ENCODE measurements around the gene DHRSX. TPM values are rescaled to one million over a fixed set of nuclear protein-coding genes. Genes with fewer than 3 reads are reported as not detected.
"Not testable (repeated sequence)": the region's sequence is repeated elsewhere in the genome, so short reads cannot be mapped to it uniquely, and the experiment has no call there.

The DHRSX gene
- total RNA-seq, 2 experiments from 2014 or later, result 15.5 to 16.1 TPM

DNA sequence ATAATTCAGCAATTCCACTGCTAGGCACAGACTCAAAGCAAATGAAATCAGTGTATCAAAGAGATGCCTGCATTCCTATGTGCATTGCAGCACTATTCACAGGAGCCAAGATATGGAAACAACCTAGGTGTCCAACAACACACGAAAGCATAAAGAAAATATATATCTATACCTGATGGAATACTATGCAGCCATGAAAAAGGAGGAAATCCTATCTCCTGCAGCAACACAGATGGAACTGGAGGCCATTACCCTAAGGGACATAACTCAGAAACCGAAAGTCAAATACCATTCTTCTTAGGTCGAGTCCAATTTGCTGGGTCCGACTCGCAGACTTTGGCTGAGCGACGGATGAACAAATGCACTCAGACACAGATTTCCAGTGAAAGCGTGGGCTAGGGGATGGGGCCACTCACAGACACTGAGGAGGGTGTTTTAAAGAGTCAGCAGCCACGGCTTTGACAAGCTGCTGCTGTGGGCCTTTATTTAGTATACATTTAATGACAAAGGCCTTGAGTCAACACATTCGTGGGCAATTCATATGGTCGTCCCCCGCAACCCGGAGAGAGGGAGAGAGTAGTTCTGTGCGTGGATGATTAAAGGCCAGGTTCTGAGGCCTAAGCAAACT is 93.8 kb downstream of the DHRSX start:
- ChIA-PET POLR2A (no interaction called here), CTCF (no interaction called here)
- peaks cover 9% of the 10 kb centered on the region for H3K9me3 Mint-ChIP-seq
- no peaks in the 10 kb centered on the region for H3K4me1 Mint-ChIP-seq
- H3K4me3 Mint-ChIP-seq, result no peak overlapping the region
- no peaks in the 10 kb centered on the region for H3K27me3 Mint-ChIP-seq
- no peak for DNase-seq
- peaks cover 24% of the 10 kb centered on the region for H3K36me3 Mint-ChIP-seq (ENCODE audit: low read depth)
- no peak overlapping the region for H3K27ac Mint-ChIP-seq

DNA sequence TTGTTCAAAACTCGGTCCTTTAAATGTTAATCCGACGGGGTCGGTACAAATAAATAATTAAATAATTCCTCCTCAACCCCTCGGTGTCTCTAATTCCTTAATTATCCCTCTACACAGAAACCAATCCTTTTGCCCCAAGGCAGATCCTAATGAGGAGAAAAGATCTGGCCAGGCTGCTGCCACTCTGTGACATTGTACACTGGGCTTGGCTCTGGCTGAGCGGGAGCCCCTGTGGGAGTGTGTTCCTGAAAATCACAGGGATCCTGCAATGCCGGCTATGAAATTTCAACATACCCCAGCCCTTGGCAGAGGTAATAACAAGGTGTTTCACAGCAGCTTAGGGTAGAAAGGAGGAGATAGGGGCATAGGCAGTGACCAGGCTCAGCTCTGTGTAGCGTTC is 96.0 kb downstream of the DHRSX start:
- Mint-ChIP-seq H3K36me3 (ENCODE audit: low read depth) (peaks cover 30% of the 10 kb centered on the region), H3K27ac (no peak overlapping the region)
- CTCF ChIA-PET, result no interaction called here

DNA sequence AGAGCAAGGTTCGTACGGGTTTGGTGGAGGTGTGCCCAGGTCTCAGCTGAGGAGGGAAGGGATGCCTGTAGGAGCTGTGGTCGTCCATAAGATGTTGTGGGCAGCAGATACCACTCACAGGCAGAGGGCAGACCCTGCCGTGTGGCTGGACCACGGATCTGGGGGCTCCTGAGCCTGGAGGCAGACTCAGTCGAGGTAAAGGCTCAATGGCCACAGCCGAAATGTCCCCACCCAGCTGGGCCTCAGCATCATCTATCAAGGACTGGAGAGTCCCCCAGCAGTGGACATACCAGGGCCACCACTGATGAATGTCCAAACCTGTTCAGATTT is 98.5 kb downstream of the DHRSX start:
- ChIA-PET POLR2A (no interaction called here), CTCF (no interaction called here)
- H3K4me1 Mint-ChIP-seq, result no peaks in the 10 kb centered on the region
- H3K27me3 Mint-ChIP-seq, result no peaks in the 10 kb centered on the region
- no peak overlapping the region for H3K4me3 Mint-ChIP-seq
- peaks cover 7% of the 10 kb centered on the region for H3K9me3 Mint-ChIP-seq
- no peak for DNase-seq
- no peak overlapping the region for H3K27ac Mint-ChIP-seq
- H3K36me3 Mint-ChIP-seq (ENCODE audit: low read depth), result peaks cover 19% of the 10 kb centered on the region

More for the DNA sequence above, 96.0 kb downstream of the DHRSX start:
- Mint-ChIP-seq H3K9me3 (peaks cover 9% of the 10 kb centered on the region), H3K4me1 (no peaks in the 10 kb centered on the region), H3K27me3 (no peaks in the 10 kb centered on the region), H3K4me3 (no peak overlapping the region)
- POLR2A ChIA-PET, result no interaction called here
- DNase-seq, result no peak

DNA sequence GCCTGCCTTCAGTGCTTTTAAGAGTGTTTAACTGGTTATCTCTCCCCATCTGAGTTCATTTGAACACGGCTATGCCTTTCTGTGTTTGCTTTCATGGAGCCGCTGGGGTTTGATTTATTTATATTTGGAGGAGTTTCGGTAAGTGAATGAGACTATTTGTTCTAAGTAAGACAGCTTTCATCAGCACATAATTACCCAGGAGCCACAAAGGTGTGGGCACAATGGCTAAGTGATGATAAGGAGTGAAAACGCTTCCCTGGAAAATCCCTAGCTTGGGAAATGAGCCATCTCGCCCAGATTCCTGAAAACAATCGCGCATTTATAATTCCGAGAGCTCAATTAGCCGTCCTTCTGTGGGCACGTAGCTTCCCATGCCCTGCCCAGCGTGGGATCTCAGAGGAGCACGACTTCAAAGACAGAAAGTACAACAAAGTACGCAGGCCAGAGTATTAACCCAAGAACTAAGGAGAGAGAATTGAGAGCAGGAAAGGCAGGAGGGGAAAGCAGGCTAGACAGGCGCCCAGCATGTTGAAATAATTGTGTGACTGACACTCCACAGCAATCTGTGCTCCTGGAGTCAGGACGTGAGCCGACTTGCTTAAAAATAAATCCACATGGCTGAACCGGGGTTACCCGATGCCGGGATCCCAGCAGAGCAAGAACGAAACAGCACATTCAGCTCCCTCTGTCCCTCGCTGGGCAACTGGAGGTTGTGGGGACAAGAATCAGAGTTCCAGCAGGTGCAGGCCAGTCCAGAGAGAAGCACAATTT is 99.0 kb downstream of the DHRSX start:
- Mint-ChIP-seq H3K4me3 (no peak overlapping the region), H3K4me1 (no peaks in the 10 kb centered on the region), H3K9me3 (peaks cover 3% of the 10 kb centered on the region), H3K36me3 (ENCODE audit: low read depth) (peaks cover 14% of the 10 kb centered on the region), H3K27ac (no peak overlapping the region), H3K27me3 (no peaks in the 10 kb centered on the region)
- POLR2A ChIA-PET, result no interaction called here
- no peak for DNase-seq
- CTCF ChIA-PET, result no interaction called here

DNA sequence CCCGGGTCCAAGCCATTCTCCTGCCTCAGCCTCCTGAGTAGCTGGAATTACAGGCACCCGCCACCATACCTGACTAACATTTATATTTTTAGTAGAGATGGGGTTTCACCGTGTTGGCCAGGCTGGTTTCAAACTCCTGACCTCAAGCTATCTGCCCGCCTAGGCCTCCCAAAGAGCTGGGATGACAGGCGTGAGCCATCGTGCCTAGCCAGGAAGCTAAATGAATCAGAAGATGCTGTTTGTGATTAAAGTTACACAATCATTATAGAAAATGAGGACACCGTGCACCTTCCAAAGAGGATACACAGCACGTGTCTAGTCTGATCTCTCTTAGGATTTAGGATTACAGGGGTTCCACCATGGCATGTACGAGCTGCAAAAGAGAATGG is 99.6 kb downstream of the DHRSX start:
- no peaks in the 10 kb centered on the region for H3K4me1 Mint-ChIP-seq
- CTCF ChIA-PET, result no interaction called here
- no peak for DNase-seq
- H3K27me3 Mint-ChIP-seq, result no peaks in the 10 kb centered on the region
- H3K9me3 Mint-ChIP-seq, result no peaks in the 10 kb centered on the region
- H3K4me3 Mint-ChIP-seq, result no peak overlapping the region
- no peak overlapping the region for H3K27ac Mint-ChIP-seq
- POLR2A ChIA-PET, result no interaction called here
- peaks cover 10% of the 10 kb centered on the region for H3K36me3 Mint-ChIP-seq (ENCODE audit: low read depth)

DNA sequence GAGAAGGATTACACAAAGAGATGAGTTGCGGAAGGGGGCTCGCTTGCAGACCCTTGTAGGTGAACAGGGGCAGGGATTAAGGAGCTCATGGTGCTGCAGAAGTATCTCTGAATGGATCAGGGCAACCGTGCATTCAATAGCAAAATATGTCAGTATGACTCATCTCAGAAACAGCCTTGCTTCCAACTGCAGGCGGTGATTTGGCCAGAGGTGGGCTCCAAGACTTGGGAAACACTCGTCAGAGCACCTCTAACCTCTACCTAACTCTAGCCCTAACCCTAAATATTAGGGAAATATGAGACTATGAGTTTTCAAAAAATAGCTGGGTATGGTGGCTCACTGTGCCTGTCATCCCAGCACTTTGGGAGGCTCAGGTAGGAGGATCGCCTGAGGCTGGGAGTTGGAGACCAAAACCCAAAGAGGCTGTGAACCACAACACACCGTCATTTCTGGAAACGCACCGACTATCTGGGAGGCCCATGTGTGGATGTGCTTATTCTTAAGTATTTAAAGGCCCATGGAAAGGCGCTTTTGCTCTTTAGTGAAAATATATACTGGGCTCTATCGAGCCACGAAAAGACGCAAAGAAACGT is 102.6 kb downstream of the DHRSX start:
- DNase-seq, result no peak
- ChIA-PET POLR2A (no interaction called here), CTCF (no interaction called here)
- Mint-ChIP-seq H3K27me3 (no peaks in the 10 kb centered on the region), H3K27ac (no peak overlapping the region), H3K4me1 (no peaks in the 10 kb centered on the region), H3K9me3 (no peaks in the 10 kb centered on the region), H3K4me3 (no peak overlapping the region), H3K36me3 (ENCODE audit: low read depth) (peaks cover 8% of the 10 kb centered on the region)

DNA sequence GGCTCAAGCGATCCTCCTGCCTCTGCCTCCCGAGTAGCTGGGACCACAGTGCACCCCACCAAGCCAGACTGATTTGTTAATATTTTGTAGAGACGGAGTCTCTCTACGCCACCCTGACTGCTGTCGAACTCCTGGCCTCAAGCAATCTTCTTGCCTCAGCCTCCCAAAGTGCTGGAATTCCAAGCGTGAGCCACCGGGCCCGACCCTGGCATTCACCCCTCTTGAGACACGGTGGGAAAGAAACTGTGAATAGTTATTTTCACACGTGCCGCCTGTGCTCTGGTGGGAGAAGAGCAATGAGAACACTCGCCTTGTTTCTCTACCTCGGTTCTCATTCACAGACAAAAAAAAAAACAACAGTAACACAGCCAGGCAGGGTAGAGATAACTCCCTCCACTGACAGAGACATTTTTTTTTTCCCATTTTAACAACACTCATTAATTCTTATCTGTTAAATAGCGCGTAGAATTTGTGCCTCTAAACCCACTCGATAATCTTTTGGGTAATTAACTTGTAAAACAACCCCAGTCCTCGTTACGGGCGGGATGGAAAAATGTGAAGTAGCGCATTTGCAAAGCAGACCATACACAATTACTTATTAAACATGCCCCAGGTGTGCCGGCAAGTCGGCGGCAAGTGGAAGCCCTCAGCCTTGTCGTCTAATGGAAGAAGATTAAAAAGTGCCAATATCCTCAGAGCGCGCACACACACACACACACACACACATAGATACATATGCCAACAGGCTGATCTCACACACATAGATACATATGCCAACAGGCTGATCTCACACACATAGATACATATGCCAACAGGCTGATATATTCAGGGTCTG is 103.3 kb downstream of the DHRSX start:
- DNase-seq, result no peak
- Mint-ChIP-seq H3K27ac (no peak overlapping the region), H3K36me3 (ENCODE audit: low read depth) (peaks cover 8% of the 10 kb centered on the region), H3K9me3 (no peaks in the 10 kb centered on the region), H3K27me3 (no peaks in the 10 kb centered on the region), H3K4me3 (no peak overlapping the region), H3K4me1 (no peaks in the 10 kb centered on the region)
- ChIA-PET POLR2A (no interaction called here), CTCF (no interaction called here)

DNA sequence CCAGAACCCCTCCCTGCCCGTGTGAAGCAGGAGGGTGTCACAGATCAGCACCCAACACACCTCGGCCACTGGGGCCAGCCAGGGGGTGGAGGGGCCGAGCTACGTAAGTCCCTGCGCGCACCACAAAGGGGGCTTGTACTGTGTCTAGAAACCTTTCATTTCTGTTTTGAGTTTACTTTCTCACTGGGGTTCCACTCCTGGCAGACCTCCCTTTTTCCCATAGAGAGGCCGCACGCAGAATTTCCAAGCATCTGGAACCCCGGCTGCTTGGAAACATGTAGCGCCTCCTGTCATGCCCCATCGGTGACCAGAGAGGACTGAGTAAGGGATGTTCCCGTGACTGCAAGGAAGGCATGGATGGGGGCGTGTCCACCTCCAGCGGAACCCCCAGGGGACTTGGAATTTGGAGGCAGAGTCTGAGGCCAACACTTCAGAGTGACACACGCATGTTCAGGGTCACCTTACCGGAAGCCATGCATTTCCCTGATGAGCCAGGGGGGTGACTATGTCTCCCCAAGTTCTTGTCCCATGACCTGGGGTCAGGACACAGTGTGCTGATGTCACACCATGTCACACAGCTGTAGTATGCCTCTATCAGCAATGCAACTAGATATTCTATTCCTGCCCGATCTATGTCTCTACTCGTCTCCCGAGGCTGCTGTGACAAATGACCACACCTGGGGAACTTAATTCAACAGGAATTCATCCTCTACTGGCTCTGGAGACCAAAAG is 105.3 kb downstream of the DHRSX start:
- no peak for DNase-seq
- no peak overlapping the region for H3K4me3 Mint-ChIP-seq
- no peaks in the 10 kb centered on the region for H3K4me1 Mint-ChIP-seq
- H3K9me3 Mint-ChIP-seq, result peaks cover 10% of the 10 kb centered on the region
- ChIA-PET CTCF (no interaction called here), POLR2A (no interaction called here)
- H3K27ac Mint-ChIP-seq, result no peak overlapping the region
- no peaks in the 10 kb centered on the region for H3K27me3 Mint-ChIP-seq
- H3K36me3 Mint-ChIP-seq (ENCODE audit: low read depth), result peaks cover 14% of the 10 kb centered on the region

DNA sequence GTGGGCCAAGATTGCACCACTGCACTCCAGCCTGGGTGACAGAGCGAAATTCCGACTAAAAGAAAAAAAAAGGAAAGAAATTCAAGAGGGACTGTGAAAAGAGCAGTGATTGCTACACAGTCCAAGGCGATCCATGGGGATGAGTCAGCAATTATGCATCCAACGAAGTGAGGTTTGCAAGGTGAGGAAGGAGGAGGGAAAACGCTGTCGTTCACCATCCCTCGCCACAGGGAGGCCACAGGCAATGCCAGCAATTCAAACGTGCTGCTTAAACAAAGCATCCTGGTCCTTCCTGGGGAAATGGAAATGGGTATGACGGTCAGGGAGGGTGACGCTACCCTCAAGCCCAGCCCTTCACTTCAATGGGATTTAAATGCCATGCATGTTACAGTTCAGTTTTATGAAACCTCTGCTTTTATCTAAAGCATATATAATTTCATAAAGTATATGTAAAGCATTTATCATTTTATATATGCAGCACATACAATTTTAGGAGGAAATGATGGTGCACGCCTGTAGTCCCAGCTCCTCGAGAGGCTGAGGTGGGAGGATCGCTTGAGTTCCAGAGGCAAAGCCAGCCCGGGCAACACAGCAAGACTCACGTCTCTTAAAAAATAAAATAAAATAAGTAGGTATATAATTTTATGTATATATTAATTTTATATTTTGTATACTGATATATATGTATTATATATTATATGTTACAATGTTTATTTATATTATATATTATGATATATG is 108.7 kb downstream of the DHRSX start:
- H3K4me3 Mint-ChIP-seq, result no peak overlapping the region
- peaks cover 11% of the 10 kb centered on the region for H3K9me3 Mint-ChIP-seq
- ChIA-PET POLR2A (no interaction called here), CTCF (no interaction called here)
- DNase-seq, result no peak
- no peaks in the 10 kb centered on the region for H3K27me3 Mint-ChIP-seq
- peaks cover 15% of the 10 kb centered on the region for H3K36me3 Mint-ChIP-seq (ENCODE audit: low read depth)
- H3K27ac Mint-ChIP-seq, result no peak overlapping the region
- no peaks in the 10 kb centered on the region for H3K4me1 Mint-ChIP-seq

DNA sequence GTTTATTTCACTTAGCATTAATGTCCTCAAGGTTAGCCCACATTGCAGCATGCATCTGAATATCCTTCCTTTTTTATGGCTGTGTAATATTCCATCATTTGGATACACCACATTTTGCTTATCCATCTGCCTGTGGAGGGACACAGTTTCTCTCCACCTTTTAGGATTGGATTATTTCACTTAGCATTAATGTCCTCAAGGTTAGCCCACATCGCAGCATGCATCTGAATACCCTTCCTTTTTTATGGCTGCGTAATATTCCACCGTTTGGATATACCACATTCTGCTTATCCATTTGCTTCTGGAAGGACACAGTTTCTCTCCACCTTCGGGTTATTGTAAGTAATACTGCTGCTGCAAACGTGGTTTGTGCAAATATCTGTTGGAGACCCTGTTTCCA is 110.0 kb downstream of the DHRSX start:
- Mint-ChIP-seq H3K4me1 (no peaks in the 10 kb centered on the region), H3K27me3 (no peaks in the 10 kb centered on the region), H3K4me3 (no peak overlapping the region), H3K27ac (no peak overlapping the region), H3K9me3 (peaks cover 11% of the 10 kb centered on the region), H3K36me3 (ENCODE audit: low read depth) (peaks cover 15% of the 10 kb centered on the region)
- POLR2A ChIA-PET, result no interaction called here
- CTCF ChIA-PET, result no interaction called here
- no peak for DNase-seq

DNA sequence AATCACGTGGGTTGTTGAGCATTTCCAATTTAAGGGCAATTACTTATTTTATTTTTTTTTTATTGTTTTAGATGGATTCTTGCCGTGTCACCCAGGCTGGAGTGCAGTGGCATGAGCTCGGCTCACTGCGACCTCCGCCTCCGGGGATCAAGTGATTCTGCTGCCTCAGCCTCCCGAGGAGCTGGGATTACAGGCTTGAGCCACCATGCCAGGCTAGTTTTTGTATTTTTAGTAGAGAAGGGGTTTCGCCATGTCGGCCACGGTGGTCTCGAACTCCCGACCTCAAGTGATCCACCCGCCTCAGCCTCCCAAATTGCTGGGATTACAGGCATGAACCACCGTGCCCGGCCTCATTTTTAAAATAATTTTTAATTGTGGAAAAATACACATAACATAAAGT is 111.0 kb downstream of the DHRSX start:
- CTCF ChIA-PET, H3K27me3 Mint-ChIP-seq, POLR2A ChIA-PET, H3K27ac Mint-ChIP-seq, H3K4me3 Mint-ChIP-seq, DNase-seq, H3K4me1 Mint-ChIP-seq: not testable (repeated sequence)
- Mint-ChIP-seq H3K9me3 (peaks cover 11% of the 10 kb centered on the region), H3K36me3 (ENCODE audit: low read depth) (peaks cover 15% of the 10 kb centered on the region)

DNA sequence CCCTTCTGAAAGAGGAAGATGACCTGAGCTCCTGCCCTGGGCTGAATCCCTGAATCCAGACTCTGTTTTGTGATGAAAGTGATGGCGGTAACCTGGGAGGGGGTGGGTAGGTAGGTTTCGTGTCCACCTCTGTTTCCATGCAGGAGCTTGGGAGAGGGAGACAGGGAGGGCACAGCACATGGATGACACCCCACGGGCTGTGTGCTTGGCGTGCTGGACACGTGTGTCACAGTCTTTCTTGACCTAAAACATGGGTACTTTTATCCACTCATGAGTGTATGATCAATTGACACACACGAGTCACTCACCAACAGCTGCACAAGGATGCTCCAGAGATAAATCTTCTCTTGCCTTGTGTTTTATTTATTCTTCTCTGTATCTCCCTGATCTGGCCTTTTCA is 111.5 kb downstream of the DHRSX start:
- POLR2A ChIA-PET, result no interaction called here

More for the DNA sequence above, 111.5 kb downstream of the DHRSX start:
- Mint-ChIP-seq H3K4me1 (no peaks in the 10 kb centered on the region), H3K36me3 (ENCODE audit: low read depth) (peaks cover 15% of the 10 kb centered on the region), H3K4me3 (no peak overlapping the region), H3K27ac (no peak overlapping the region), H3K9me3 (peaks cover 11% of the 10 kb centered on the region), H3K27me3 (no peaks in the 10 kb centered on the region)
- no peak for DNase-seq
- CTCF ChIA-PET, result no interaction called here
